K562 (cell line): ENCODE measurements around the gene ITGA7. TPM values are rescaled to one million over a fixed set of nuclear protein-coding genes. Genes with fewer than 3 reads are reported as not detected.

Source experiments
- ATAC-seq: fragments of 200-7000 bp; cut with Tn5 transposase; 3 replicates; pipeline ENCODE4 v1.9.1; 2020; ENCODE audit warnings: moderate library complexity
- BruUV-seq: library from RNA; stranded (reverse); fragments of 400-500 nt; replicated peaks from 2 replicates; lab custom pipeline; 2021; lab: Mats Ljungman, UMichigan
- CTCF ChIA-PET: fragments of 300-600 bp; formaldehyde crosslinking; extraction: SDS; loops from one replicate; lab custom pipeline; 2021; ENCODE audit warnings: low intra/inter-chr PET ratio; lab: Yijun Ruan, JAX
- POLR2A ChIA-PET: fragments of 300-600, 350-650 bp; sonication (Branson Sonifier 250); formaldehyde crosslinking; extraction: SDS; loops from one replicate; lab custom pipeline; 2021; ENCODE audit warnings: antibody characterized with exemption, inconsistent platforms; lab: Yijun Ruan, JAX
- DNase-seq, 4 experiments: peaks; one replicate each; pipeline versions ENCODE4 v3.0.0 to v3.0.0-alpha.2; 2011 to 2018; ENCODE audit warnings: low spot score in 3 of 4, mixed read lengths in 3 of 4; ENCODE audit errors: extremely low read depth in 1 of 4
- FAIRE-seq: peaks from 2 replicates; lab custom pipeline; 2011; peaks lifted over from hg19 to GRCh38; lab: Jason Lieb, UNC
- H2AFZ ChIP-seq: 2 replicates; pipeline ENCODE4 v1.6.0; 2011; ENCODE audit warnings: low read depth, low read length, control low read depth, inconsistent platforms
- H3K27ac ChIP-seq: fragments of 200-600 bp; 3 replicates; pipeline ENCODE4 v1.8.0; 2011; ENCODE audit warnings: low read depth, mild to moderate bottlenecking, control low read depth, inconsistent platforms, low read length, moderate library complexity, mixed read lengths; ENCODE audit errors: extremely low read depth
- H3K27me3 ChIP-seq, 2 experiments: fragments of 300-600 bp in 1 of 2; 2 replicates in 1 of 2; 3 replicates in 1 of 2; pipeline versions ENCODE4 v1.6.0 to v1.8.0; 2011; ENCODE audit warnings: inconsistent platforms in 2 of 2, low read length in 2 of 2, mild to moderate bottlenecking in 1 of 2, mixed read lengths in 1 of 2, moderate library complexity in 1 of 2; ENCODE audit not compliant: control insufficient read depth in 2 of 2, insufficient read depth in 2 of 2
- H3K36me3 ChIP-seq: fragments of 300-600 bp; 3 replicates; pipeline ENCODE4 v1.8.0; 2011; ENCODE audit warnings: mild to moderate bottlenecking, low read length, inconsistent platforms; ENCODE audit not compliant: control insufficient read depth, insufficient read depth
- H3K4me1 ChIP-seq, 2 experiments: fragments of 200-600 bp in 1 of 2; replicated peaks in 1 of 2; 2 replicates in 1 of 2; 3 replicates in 1 of 2; pipeline versions ENCODE4 v1.5.1 to v1.8.0; 2011; ENCODE audit warnings: inconsistent platforms in 2 of 2, low read length in 2 of 2, mild to moderate bottlenecking in 1 of 2, mixed read lengths in 1 of 2, moderate library complexity in 1 of 2; ENCODE audit not compliant: control insufficient read depth in 2 of 2, insufficient read depth in 2 of 2
- H3K4me2 ChIP-seq: 2 replicates; pipeline ENCODE4 v1.6.1; 2011; ENCODE audit warnings: low read length, control low read depth, inconsistent platforms, mixed read lengths; ENCODE audit not compliant: insufficient read depth
- H3K4me3 ChIP-seq: fragments of 200-600 bp; sonication (generic), shearing (Covaris generic); 2 replicates; pipeline ENCODE4 v1.5.1; 2016; ENCODE audit warnings: control low read depth, inconsistent platforms
- H3K79me2 ChIP-seq: fragments of 200-600 bp; 3 replicates; pipeline ENCODE4 v1.8.0; 2011; ENCODE audit warnings: low read length, inconsistent platforms; ENCODE audit not compliant: control insufficient read depth, insufficient read depth
- H3K9ac ChIP-seq, 2 experiments: 2 replicates each; pipeline versions ENCODE4 v1.6.0 to v1.6.1; 2011; ENCODE audit warnings: low read depth in 2 of 2, low read length in 2 of 2, control low read depth in 1 of 2, inconsistent platforms in 1 of 2, mild to moderate bottlenecking in 1 of 2, mixed read lengths in 1 of 2; ENCODE audit not compliant: insufficient read depth in 1 of 2
- H3K9me1 ChIP-seq: one replicate; pipeline ENCODE4 v1.6.0; 2011; ENCODE audit warnings: inconsistent platforms, mild to moderate bottlenecking, low read length, moderate library complexity; ENCODE audit not compliant: control insufficient read depth, insufficient read depth
- H3K9me3 ChIP-seq: replicated peaks from 2 replicates; pipeline ENCODE4 v1.5.1; 2011; ENCODE audit warnings: low read depth, low read length, inconsistent platforms; ENCODE audit not compliant: control insufficient read depth, insufficient read depth
- H4K20me1 ChIP-seq: replicated peaks from 2 replicates; pipeline ENCODE4 v1.6.1; 2011; ENCODE audit warnings: low read length, inconsistent platforms, mixed read lengths; ENCODE audit not compliant: control insufficient read depth, insufficient read depth
- CBX3 ChIP-seq, 2 experiments: IDR thresholded peaks; 1 replicate in 1 of 2; 2 replicates in 1 of 2; pipeline ENCODE4 v1.6.1; 2012; ENCODE audit warnings: inconsistent platforms in 2 of 2, low read length in 2 of 2, borderline replicate concordance in 1 of 2, control low read depth in 1 of 2
- DACH1 ChIP-seq: fragments of 450-650 bp; IDR thresholded peaks from 2 replicates; pipeline ENCODE4 v1.6.1; 2018; ENCODE audit not compliant: partially characterized antibody
- DIDO1 ChIP-seq: fragments of 450-650 bp; IDR thresholded peaks from 2 replicates; pipeline ENCODE4 v1.6.1; 2016; ENCODE audit warnings: low read depth, missing biosample characterization, missing genetic modification characterization
- FOSL1 ChIP-seq: fragments of 200-800 bp; sonication (Bioruptor generic); conservative IDR thresholded peaks from 2 replicates; pipeline ENCODE4 v1.6.1; 2016; ENCODE audit warnings: missing genetic modification characterization, missing compliant biosample characterization
- IRF2 ChIP-seq: sonication (generic); formaldehyde crosslinking; IDR thresholded peaks from 2 replicates; pipeline ENCODE4 v1.8.1; 2022; ENCODE audit warnings: mild to moderate bottlenecking, missing genetic modification reagents
- MTA1 ChIP-seq: fragments of 450-650 bp; IDR thresholded peaks from 2 replicates; pipeline ENCODE4 v1.6.1; 2017; ENCODE audit warnings: borderline replicate concordance
- MYNN ChIP-seq, 2 experiments: sonication (generic); formaldehyde crosslinking in 1 of 2; IDR thresholded peaks; 2 replicates each; pipeline versions ENCODE4 v1.5.0 to v1.6.1; 2016 to 2020; ENCODE audit warnings: antibody characterized with exemption in 1 of 2, missing genetic modification reagents in 1 of 2
- WGBS: fragments of 100-300 bp; shearing (Covaris generic); methylation state at CpG from one replicate; pipeline ENCODE4 v1.1.6; 2016; ENCODE audit warnings: low coverage, mixed read lengths; ENCODE audit not compliant: insufficient coverage; ENCODE audit errors: missing lambda C conversion rate; 5-methylcytosine and 5-hydroxymethylcytosine counted together
- in situ Hi-C: fragments of 300-500 bp; cut with MboI; formaldehyde crosslinking; loops from 4 replicates; pipeline ENCODE4 v1.15.0; 2018; ENCODE audit warnings: inconsistent platforms, mixed read lengths
- intact Hi-C: fragments of 100-400 bp; cut with micrococcal nuclease; formaldehyde crosslinking; loops from 2 replicates; pipeline ENCODE4 v1.14.2; 2022
- polyA plus RNA-seq, 8 experiments: library from polyadenylated mRNA; depleted of rRNA in 4 of 8; stranded (reverse) in 5 of 8; unstranded in 3 of 8; fragments of >200 nt; fragmentation: Nextera tagmentation in 2 of 8; fragmentation: Illumina TruSeq in 1 of 8; extraction: Ambion mirVana in 2 of 8; extraction: Trizol in 1 of 8; gene quantifications; 2 replicates each; pipeline versions ENCODE4 v1.2.1 to v1.2.3, GENCODE V29; 2011 to 2014; ENCODE audit warnings: inconsistent platforms in 1 of 8, missing spikeins in 1 of 8
- total RNA-seq, 7 experiments: library from RNA; depleted of rRNA in 6 of 7; stranded (reverse); fragments of >200 nt in 6 of 7; fragmentation: Illumina TruSeq in 2 of 7; extraction: Trizol in 2 of 7; gene quantifications; 2 replicates each; pipeline versions ENCODE4 v1.2.1 to v1.2.3, GENCODE V29; 2011 to 2021; ENCODE audit warnings: low replicate concordance in 1 of 7
- TF ChIP-seq, protein P1 (sequence below), 2 experiments: fragments of 450-650 bp in 1 of 2; sonication (generic) in 1 of 2; formaldehyde crosslinking in 1 of 2; IDR thresholded peaks in 1 of 2; conservative IDR thresholded peaks in 1 of 2; 2 replicates each; pipeline versions ENCODE4 v1.6.1 to v1.8.1; 2016 to 2023; ENCODE audit warnings: mild to moderate bottlenecking in 2 of 2, moderate library complexity in 2 of 2, inconsistent platforms in 1 of 2, missing genetic modification reagents in 1 of 2
- TF ChIP-seq, protein P2 (sequence below), 2 experiments: fragments of 450-650 bp; formaldehyde crosslinking in 1 of 2; IDR thresholded peaks; 2 replicates each; pipeline versions ENCODE4 v1.4.0 to v1.6.1; 2014 to 2020; ENCODE audit warnings: mild to moderate bottlenecking in 2 of 2, borderline replicate concordance in 1 of 2, low read depth in 1 of 2

The ITGA7 gene
- total and polyA plus RNA-seq, 9 of the 15 experiments (the other 6 are each of a cell fraction or from before 2014, with no cell fraction given), result 0.11 to 2.3 (median 0.56) TPM; not detected in 1

DNA sequence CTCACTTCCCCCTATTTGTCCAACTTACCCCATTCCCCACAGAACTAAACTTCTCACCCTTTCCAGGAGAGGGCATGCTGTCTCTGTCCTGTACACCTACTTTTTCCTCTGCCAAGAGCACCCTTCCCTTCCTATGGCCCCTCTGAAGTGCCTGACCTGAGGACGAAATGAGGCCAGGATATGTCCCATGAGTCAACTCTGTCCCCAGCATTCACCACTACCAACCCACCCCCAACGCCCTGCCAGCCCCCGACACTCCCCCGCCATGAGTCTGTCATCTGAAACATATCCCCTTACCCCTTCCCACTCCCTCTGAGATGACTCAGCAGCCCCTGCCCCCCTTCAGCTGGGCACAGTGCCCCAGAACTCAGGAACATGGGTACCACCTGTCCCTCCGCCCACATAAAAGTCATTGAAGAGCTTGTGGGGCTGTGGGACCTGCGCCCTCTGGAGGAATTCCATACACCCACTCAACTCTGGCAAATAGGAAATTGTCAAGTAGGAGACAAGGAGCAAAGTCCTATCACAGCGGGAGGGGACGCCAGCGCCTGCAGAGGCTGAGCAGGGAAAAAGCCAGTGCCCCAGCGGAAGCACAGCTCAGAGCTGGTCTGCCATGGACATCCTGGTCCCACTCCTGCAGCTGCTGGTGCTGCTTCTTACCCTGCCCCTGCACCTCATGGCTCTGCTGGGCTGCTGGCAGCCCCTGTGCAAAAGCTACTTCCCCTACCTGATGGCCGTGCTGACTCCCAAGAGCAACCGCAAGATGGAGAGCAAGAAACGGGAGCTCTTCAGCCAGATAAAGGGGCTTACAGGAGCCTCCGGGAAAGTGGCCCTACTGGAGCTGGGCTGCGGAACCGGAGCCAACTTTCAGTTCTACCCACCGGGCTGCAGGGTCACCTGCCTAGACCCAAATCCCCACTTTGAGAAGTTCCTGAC, 26.3 kb downstream of the ITGA7 start:
- peak; percentile 79 for FAIRE-seq
- Histone ChIP-seq H3K27me3 (peaks cover 29 to 50% of the 10 kb centered on the region in 2 experiments), H3K4me1 (peaks cover 0 to 11% of the 10 kb centered on the region in 2 experiments; a peak in 2 of 5 replicates), H2AFZ (peak overlapping the region; percentile 84), H3K4me3 (peak overlapping the region; percentile 29), H3K9me1 (no peaks in the 10 kb centered on the region), H3K27ac (no peak overlapping the region; the same call in 2 of the 3 replicates), H3K36me3 (no peaks in the 10 kb centered on the region), H3K79me2 (no peaks in the 10 kb centered on the region), H3K4me2 (peak overlapping the region; percentile 66), H3K9me3 (no peaks in the 10 kb centered on the region), H3K9ac (peak overlapping the region in 1 of 2 experiments; percentile 84; a peak in 2 of 4 replicates), H4K20me1 (no peaks in the 10 kb centered on the region)
- in situ Hi-C loops (no loop called here), intact Hi-C loops (loop anchor here (1.0 to 2.0 kb wide), 3 partner anchors 25 to 56 kb away; partner anchors contain the start of gene ITGA7)
- ChIA-PET POLR2A (interaction anchor here (0.6 to 1.4 kb wide), 3 partner anchors 13 to 82 kb away, joined by 3 to 4 read pairs (median 3); no protein-coding TSS in a partner anchor), CTCF (interaction anchor here (0.8 kb wide), 1 partner anchor 56 kb away, joined by 3 read pairs; no protein-coding TSS in a partner anchor)
- BruUV-seq, result no TSS peak
- 6% methylated on average over 17 of the region's 17 CpGs for WGBS
- DNase-seq, result peak in 3 of 4 experiments; percentile 20 to 71 (median 56)
- ATAC-seq, result peak; percentile 84
- TF ChIP-seq MYNN (IDR thresholded peaks at IDR 0.05), result peak; percentile 59; the same call in 1 of the 2 replicates
- TF ChIP-seq MYNN (CRISPR knock-in tag; IDR thresholded peaks at IDR 0.05), result no peak
- TF ChIP-seq CBX3 (IDR thresholded peaks at IDR 0.05; ENCODE audit: borderline replicate concordance in 1 of 2, low read length in 2 of 2), result no peak
- no peak for TF ChIP-seq MTA1
- TF ChIP-seq, protein P1, sequence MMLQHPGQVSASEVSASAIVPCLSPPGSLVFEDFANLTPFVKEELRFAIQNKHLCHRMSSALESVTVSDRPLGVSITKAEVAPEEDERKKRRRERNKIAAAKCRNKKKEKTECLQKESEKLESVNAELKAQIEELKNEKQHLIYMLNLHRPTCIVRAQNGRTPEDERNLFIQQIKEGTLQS (IDR thresholded peaks at IDR 0.05), result no peak
- TF ChIP-seq, protein P1 (CRISPR knock-in tag; conservative IDR thresholded peaks at IDR 0.05), result peak; percentile 68; the same call in 1 of the 2 replicates
- no peak for TF ChIP-seq IRF2
- TF ChIP-seq, protein P2, sequence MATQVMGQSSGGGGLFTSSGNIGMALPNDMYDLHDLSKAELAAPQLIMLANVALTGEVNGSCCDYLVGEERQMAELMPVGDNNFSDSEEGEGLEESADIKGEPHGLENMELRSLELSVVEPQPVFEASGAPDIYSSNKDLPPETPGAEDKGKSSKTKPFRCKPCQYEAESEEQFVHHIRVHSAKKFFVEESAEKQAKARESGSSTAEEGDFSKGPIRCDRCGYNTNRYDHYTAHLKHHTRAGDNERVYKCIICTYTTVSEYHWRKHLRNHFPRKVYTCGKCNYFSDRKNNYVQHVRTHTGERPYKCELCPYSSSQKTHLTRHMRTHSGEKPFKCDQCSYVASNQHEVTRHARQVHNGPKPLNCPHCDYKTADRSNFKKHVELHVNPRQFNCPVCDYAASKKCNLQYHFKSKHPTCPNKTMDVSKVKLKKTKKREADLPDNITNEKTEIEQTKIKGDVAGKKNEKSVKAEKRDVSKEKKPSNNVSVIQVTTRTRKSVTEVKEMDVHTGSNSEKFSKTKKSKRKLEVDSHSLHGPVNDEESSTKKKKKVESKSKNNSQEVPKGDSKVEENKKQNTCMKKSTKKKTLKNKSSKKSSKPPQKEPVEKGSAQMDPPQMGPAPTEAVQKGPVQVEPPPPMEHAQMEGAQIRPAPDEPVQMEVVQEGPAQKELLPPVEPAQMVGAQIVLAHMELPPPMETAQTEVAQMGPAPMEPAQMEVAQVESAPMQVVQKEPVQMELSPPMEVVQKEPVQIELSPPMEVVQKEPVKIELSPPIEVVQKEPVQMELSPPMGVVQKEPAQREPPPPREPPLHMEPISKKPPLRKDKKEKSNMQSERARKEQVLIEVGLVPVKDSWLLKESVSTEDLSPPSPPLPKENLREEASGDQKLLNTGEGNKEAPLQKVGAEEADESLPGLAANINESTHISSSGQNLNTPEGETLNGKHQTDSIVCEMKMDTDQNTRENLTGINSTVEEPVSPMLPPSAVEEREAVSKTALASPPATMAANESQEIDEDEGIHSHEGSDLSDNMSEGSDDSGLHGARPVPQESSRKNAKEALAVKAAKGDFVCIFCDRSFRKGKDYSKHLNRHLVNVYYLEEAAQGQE (IDR thresholded peaks at IDR 0.05; ENCODE audit: borderline replicate concordance), result peak; percentile 16; the same call in 1 of the 2 replicates
- TF ChIP-seq, protein P2 (CRISPR knock-in tag; IDR thresholded peaks at IDR 0.05; ENCODE audit: low read depth), result no peak
- peak; percentile 35; the same call in 1 of the 2 replicates for TF ChIP-seq FOSL1
- TF ChIP-seq DACH1, result no peak
- peak; percentile 56; the same call in 1 of the 2 replicates for TF ChIP-seq DIDO1 (tag)
